ENCODE results near the gene ZNF592. TPM values are rescaled to one million over a fixed set of nuclear protein-coding genes. Genes with fewer than 3 reads are reported as not detected.
A peak's percentile ranks its signal among the peaks of the same experiment; 100 is the strongest.

The ZNF592 gene
- total RNA-seq, 2 experiments from 2014 or later: 25.5 to 30.8 TPM

GRCh38 chr15:84775867-84776449 is 27.6 kb downstream of the ZNF592 start:
- CTCF ChIA-PET: interaction anchor here (1.1 kb wide), 1 partner anchor 20 kb away, joined by 3 read pairs; no protein-coding TSS in a partner anchor
- Mint-ChIP-seq H3K4me1 (peaks cover 18% of the 10 kb centered on the region), H3K36me3 (ENCODE audit: low read depth) (peaks cover 16% of the 10 kb centered on the region), H3K27ac (peak overlapping the region; percentile 29), H3K27me3 (no peaks in the 10 kb centered on the region), H3K4me3 (no peak overlapping the region), H3K9me3 (ENCODE audit: low read depth) (no peaks in the 10 kb centered on the region)
- intact Hi-C loops (cut with DNase I, micrococcal nuclease): loop anchor here in 1 of 2 experiments (2.0 to 10.0 kb wide), 2 partner anchors 19 to 191 kb away; no protein-coding TSS in a partner anchor
- no peak for DNase-seq
- no peak for ATAC-seq
- POLR2A ChIA-PET: no interaction called here

GRCh38 chr15:84778194-84778593 is 29.8 kb downstream of the ZNF592 start:
- Mint-ChIP-seq H3K27ac (no peak overlapping the region), H3K4me1 (peaks cover 21% of the 10 kb centered on the region), H3K4me3 (no peak overlapping the region), H3K9me3 (ENCODE audit: low read depth) (no peaks in the 10 kb centered on the region), H3K36me3 (ENCODE audit: low read depth) (peaks cover 19% of the 10 kb centered on the region), H3K27me3 (no peaks in the 10 kb centered on the region)
- DNase-seq (no peak), ATAC-seq (no peak)
- CTCF ChIA-PET: no interaction called here
- intact Hi-C loops (cut with DNase I, micrococcal nuclease): loop anchor here in 1 of 2 experiments (10.0 kb wide), 1 partner anchor 193 kb away; no protein-coding TSS in a partner anchor
- POLR2A ChIA-PET: no interaction called here

GRCh38 chr15:84780492-84780891 is 32.1 kb downstream of the ZNF592 start:
- Mint-ChIP-seq H3K4me3 (no peak overlapping the region), H3K27ac (no peak overlapping the region)
- POLR2A ChIA-PET: no interaction called here

GRCh38 chr15:84781495-84781894 is 33.1 kb downstream of the ZNF592 start:
- intact Hi-C loops (cut with DNase I, micrococcal nuclease): no loop called here
- no peaks in the 10 kb centered on the region for H3K9me3 Mint-ChIP-seq (ENCODE audit: low read depth)
- DNase-seq (no peak), ATAC-seq (no peak)
- H3K4me1 Mint-ChIP-seq: peaks cover 47% of the 10 kb centered on the region
- H3K27me3 Mint-ChIP-seq: no peaks in the 10 kb centered on the region
- ChIA-PET POLR2A (no interaction called here), CTCF (no interaction called here)
- H3K36me3 Mint-ChIP-seq (ENCODE audit: low read depth): peaks cover 34% of the 10 kb centered on the region
- peak overlapping the region; percentile 31 for H3K27ac Mint-ChIP-seq
- H3K4me3 Mint-ChIP-seq: no peak overlapping the region

More at GRCh38 chr15:84780492-84780891, 32.1 kb downstream of the ZNF592 start:
- Mint-ChIP-seq H3K4me1 (peaks cover 37% of the 10 kb centered on the region), H3K36me3 (ENCODE audit: low read depth) (peaks cover 29% of the 10 kb centered on the region), H3K9me3 (ENCODE audit: low read depth) (no peaks in the 10 kb centered on the region), H3K27me3 (no peaks in the 10 kb centered on the region)
- DNase-seq (no peak), ATAC-seq (no peak)
- intact Hi-C loops (cut with DNase I, micrococcal nuclease): no loop called here
- CTCF ChIA-PET: no interaction called here

- Mint-ChIP-seq H3K4me3 (no peak overlapping the region), H3K27ac (peak overlapping the region; percentile 31)
These were observed 34.0 kb downstream of the ZNF592 start for GRCh38 chr15:84782346-84782745.

GRCh38 chr15:84783493-84784251 is 35.3 kb downstream of the ZNF592 start:
- peak; percentile 42 for DNase-seq
- Mint-ChIP-seq H3K9me3 (ENCODE audit: low read depth) (no peaks in the 10 kb centered on the region), H3K36me3 (ENCODE audit: low read depth) (peaks cover 33% of the 10 kb centered on the region), H3K4me3 (no peak overlapping the region), H3K27ac (peak overlapping the region; percentile 19), H3K4me1 (peaks cover 59% of the 10 kb centered on the region), H3K27me3 (no peaks in the 10 kb centered on the region)
- ChIA-PET POLR2A (no interaction called here), CTCF (interaction anchor here (0.8 kb wide), 1 partner anchor 16 kb away, joined by 3 read pairs; no protein-coding TSS in a partner anchor)
- ATAC-seq: peak; percentile 18
- intact Hi-C loops (cut with DNase I, micrococcal nuclease): no loop called here

More at GRCh38 chr15:84782346-84782745, 34.0 kb downstream of the ZNF592 start:
- Mint-ChIP-seq H3K27me3 (no peaks in the 10 kb centered on the region), H3K9me3 (ENCODE audit: low read depth) (no peaks in the 10 kb centered on the region), H3K36me3 (ENCODE audit: low read depth) (peaks cover 34% of the 10 kb centered on the region), H3K4me1 (peaks cover 47% of the 10 kb centered on the region)
- CTCF ChIA-PET: no interaction called here
- no peak for DNase-seq
- no peak for ATAC-seq
- POLR2A ChIA-PET: no interaction called here
- intact Hi-C loops (cut with DNase I, micrococcal nuclease): no loop called here

GRCh38 chr15:84784262-84784661 is 35.9 kb downstream of the ZNF592 start:
- no peaks in the 10 kb centered on the region for H3K9me3 Mint-ChIP-seq (ENCODE audit: low read depth)
- ChIA-PET CTCF (interaction anchor here (0.8 kb wide), 1 partner anchor 17 kb away, joined by 3 read pairs; no protein-coding TSS in a partner anchor), POLR2A (no interaction called here)
- peaks cover 60% of the 10 kb centered on the region for H3K4me1 Mint-ChIP-seq
- ATAC-seq (no peak), DNase-seq (no peak)
- no peaks in the 10 kb centered on the region for H3K27me3 Mint-ChIP-seq
- no peak overlapping the region for H3K4me3 Mint-ChIP-seq
- intact Hi-C loops (cut with DNase I, micrococcal nuclease): no loop called here
- peaks cover 34% of the 10 kb centered on the region for H3K36me3 Mint-ChIP-seq (ENCODE audit: low read depth)
- H3K27ac Mint-ChIP-seq: no peak overlapping the region

GRCh38 chr15:84785053-84785452 is 36.7 kb downstream of the ZNF592 start:
- Mint-ChIP-seq H3K9me3 (ENCODE audit: low read depth) (no peaks in the 10 kb centered on the region), H3K4me3 (no peak overlapping the region), H3K4me1 (peaks cover 60% of the 10 kb centered on the region), H3K27me3 (no peaks in the 10 kb centered on the region), H3K36me3 (ENCODE audit: low read depth) (peaks cover 30% of the 10 kb centered on the region), H3K27ac (no peak overlapping the region)
- ChIA-PET CTCF (no interaction called here), POLR2A (no interaction called here)
- ATAC-seq (peak; percentile 79), DNase-seq (no peak)
- intact Hi-C loops (cut with DNase I, micrococcal nuclease): no loop called here

GRCh38 chr15:84788500-84788899 is 40.1 kb downstream of the ZNF592 start:
- ChIA-PET CTCF (no interaction called here), POLR2A (no interaction called here)
- no peaks in the 10 kb centered on the region for H3K27me3 Mint-ChIP-seq
- peaks cover 41% of the 10 kb centered on the region for H3K36me3 Mint-ChIP-seq (ENCODE audit: low read depth)
- no peaks in the 10 kb centered on the region for H3K9me3 Mint-ChIP-seq (ENCODE audit: low read depth)
- DNase-seq: no peak
- no peak for ATAC-seq
- H3K4me3 Mint-ChIP-seq: no peak overlapping the region
- peaks cover 43% of the 10 kb centered on the region for H3K4me1 Mint-ChIP-seq
- no peak overlapping the region for H3K27ac Mint-ChIP-seq
- intact Hi-C loops (cut with DNase I, micrococcal nuclease): no loop called here

GRCh38 chr15:84789762-84790161 is 41.4 kb downstream of the ZNF592 start:
- ChIA-PET POLR2A (interaction anchor here (0.6 kb wide), 1 partner anchor 207 kb away, joined by 6 read pairs; no protein-coding TSS in a partner anchor), CTCF (interaction anchor here (0.6 kb wide), 1 partner anchor 214 kb away, joined by 3 read pairs; no protein-coding TSS in a partner anchor)
- intact Hi-C loops (cut with DNase I, micrococcal nuclease): no loop called here
- Mint-ChIP-seq H3K36me3 (ENCODE audit: low read depth) (peaks cover 32% of the 10 kb centered on the region), H3K27ac (no peak overlapping the region), H3K9me3 (ENCODE audit: low read depth) (no peaks in the 10 kb centered on the region), H3K27me3 (no peaks in the 10 kb centered on the region), H3K4me1 (peaks cover 31% of the 10 kb centered on the region), H3K4me3 (no peak overlapping the region)
- DNase-seq: no peak
- ATAC-seq: no peak

- Mint-ChIP-seq H3K9me3 (ENCODE audit: low read depth) (no peaks in the 10 kb centered on the region), H3K27me3 (no peaks in the 10 kb centered on the region), H3K4me3 (no peak overlapping the region), H3K36me3 (ENCODE audit: low read depth) (peaks cover 29% of the 10 kb centered on the region), H3K4me1 (peaks cover 22% of the 10 kb centered on the region), H3K27ac (no peak overlapping the region)
- ATAC-seq (no peak), DNase-seq (no peak)
- intact Hi-C loops (cut with DNase I, micrococcal nuclease): no loop called here
- ChIA-PET POLR2A (interaction anchor here (0.6 to 0.7 kb wide), 2 partner anchors 24 to 1309 kb away, joined by 3 read pairs; no protein-coding TSS in a partner anchor), CTCF (interaction anchor here (0.5 to 1.2 kb wide), 2 partner anchors 135 to 179 kb away, joined by 3 read pairs; no protein-coding TSS in a partner anchor)
These were observed 42.3 kb downstream of the ZNF592 start for GRCh38 chr15:84790676-84791075.

GRCh38 chr15:84791763-84792162 is 43.4 kb downstream of the ZNF592 start:
- intact Hi-C loops (cut with DNase I, micrococcal nuclease): no loop called here
- Mint-ChIP-seq H3K36me3 (ENCODE audit: low read depth) (peaks cover 25% of the 10 kb centered on the region), H3K9me3 (ENCODE audit: low read depth) (no peaks in the 10 kb centered on the region), H3K4me3 (no peak overlapping the region), H3K27me3 (no peaks in the 10 kb centered on the region), H3K27ac (no peak overlapping the region), H3K4me1 (peaks cover 14% of the 10 kb centered on the region)
- DNase-seq (no peak), ATAC-seq (no peak)
- ChIA-PET CTCF (interaction anchor here (1.2 kb wide), 1 partner anchor 136 kb away, joined by 3 read pairs; no protein-coding TSS in a partner anchor), POLR2A (no interaction called here)

All from activated CD4-positive, alpha-beta T cell treated with anti-CD3 and anti-CD28 coated beads for 36 hours (primary cell).